ENCODE results near the gene BACE1.

BACE1 gene

GRCh38 chr11:117316197-117316961 lies at the start of gene BACE1:
Gene BACE1 (minus strand): TSS chr11:117316256. CDS start chr11:117315795, 461 bp downstream.
- Histone ChIP-seq H3K36me3 (ENCODE audit: insufficient read depth, low read length) (no peaks in the 10 kb centered on the region), H3K9ac (ENCODE audit: insufficient read length) (peak within 1 kb of the TSS; percentile 52), H3K27ac (no peak within 1 kb of the TSS), H3K9me3 (ENCODE audit: low read depth, low read length) (no peaks in the 10 kb centered on the region), H3K4me3 (peak within 1 kb of the TSS; percentile 87)
- TF ChIP-seq FOXP2 (optimal IDR thresholded peaks at IDR 0.05; ENCODE audit: control extremely low read depth, extremely low read length, insufficient read depth) (no peak), POLR2AphosphoS5 (IDR thresholded peaks at IDR 0.05; ENCODE audit: borderline replicate concordance, low read depth, low read length) (peak; percentile 34; the same call in 1 of the 2 replicates), EZH2 (IDR thresholded peaks at IDR 0.05) (no peak)
- no peak for DNase-seq (ENCODE audit: low read depth, low spot score)

- Histone ChIP-seq H3K27ac (no peak overlapping the region), H3K4me3 (no peak overlapping the region), H3K36me3 (ENCODE audit: insufficient read depth, low read length) (peaks cover 18% of the 10 kb centered on the region), H3K9ac (ENCODE audit: insufficient read length) (no peak overlapping the region), H3K9me3 (ENCODE audit: low read depth, low read length) (no peaks in the 10 kb centered on the region)
- no peak for TF ChIP-seq FOXP2 (optimal IDR thresholded peaks at IDR 0.05; ENCODE audit: control extremely low read depth, extremely low read length, insufficient read depth)
- DNase-seq (ENCODE audit: low read depth, low spot score) = no peak
Observed at GRCh38 chr11:117361432-117361831, 45.4 kb upstream of the BACE1 start.

GRCh38 chr11:117356126-117356890 lies 40.3 kb upstream of the BACE1 start:
- no peak overlapping the region for H3K27ac ChIP-seq
- TF ChIP-seq EZH2 (IDR thresholded peaks at IDR 0.05) = no peak
- no peak for TF ChIP-seq FOXP2 (optimal IDR thresholded peaks at IDR 0.05; ENCODE audit: control extremely low read depth, extremely low read length, insufficient read depth)
- no peak for TF ChIP-seq POLR2AphosphoS5 (IDR thresholded peaks at IDR 0.05; ENCODE audit: borderline replicate concordance, low read depth, low read length)
- no peaks in the 10 kb centered on the region; the same call in 1 of the 2 replicates for H3K36me3 ChIP-seq (ENCODE audit: insufficient read depth, low read length)
- H3K9me3 ChIP-seq (ENCODE audit: low read depth, low read length) = no peaks in the 10 kb centered on the region
- no peak overlapping the region for H3K9ac ChIP-seq (ENCODE audit: insufficient read length)
- no peak for DNase-seq (ENCODE audit: low read depth, low spot score)
- H3K4me3 ChIP-seq = no peak overlapping the region

- Histone ChIP-seq H3K27ac (no peak overlapping the region), H3K9me3 (ENCODE audit: low read depth, low read length) (no peaks in the 10 kb centered on the region), H3K9ac (ENCODE audit: insufficient read length) (no peak overlapping the region), H3K4me3 (no peak overlapping the region), H3K36me3 (ENCODE audit: insufficient read depth, low read length) (no peaks in the 10 kb centered on the region; the same call in 1 of the 2 replicates)
- no peak for DNase-seq (ENCODE audit: low read depth, low spot score)
- TF ChIP-seq POLR2AphosphoS5 (IDR thresholded peaks at IDR 0.05; ENCODE audit: borderline replicate concordance, low read depth, low read length) = no peak
- no peak for TF ChIP-seq FOXP2 (optimal IDR thresholded peaks at IDR 0.05; ENCODE audit: control extremely low read depth, extremely low read length, insufficient read depth)
- TF ChIP-seq EZH2 (IDR thresholded peaks at IDR 0.05) = no peak
Observed at GRCh38 chr11:117354550-117354949, 38.5 kb upstream of the BACE1 start.

GRCh38 chr11:117345039-117345438 lies 29.0 kb upstream of the BACE1 start:
- Histone ChIP-seq H3K36me3 (ENCODE audit: insufficient read depth, low read length) (peaks cover 5% of the 10 kb centered on the region; the same call in 1 of the 2 replicates), H3K4me3 (no peak overlapping the region), H3K9ac (ENCODE audit: insufficient read length) (no peak overlapping the region), H3K27ac (no peak overlapping the region), H3K9me3 (ENCODE audit: low read depth, low read length) (no peaks in the 10 kb centered on the region)
- DNase-seq (ENCODE audit: low read depth, low spot score) = no peak
- TF ChIP-seq POLR2AphosphoS5 (IDR thresholded peaks at IDR 0.05; ENCODE audit: borderline replicate concordance, low read depth, low read length) (no peak), FOXP2 (optimal IDR thresholded peaks at IDR 0.05; ENCODE audit: control extremely low read depth, extremely low read length, insufficient read depth) (no peak), EZH2 (IDR thresholded peaks at IDR 0.05) (no peak)

GRCh38 chr11:117337076-117337475 lies 21.0 kb upstream of the BACE1 start:
- Histone ChIP-seq H3K4me3 (no peak overlapping the region), H3K36me3 (ENCODE audit: insufficient read depth, low read length) (peaks cover 3% of the 10 kb centered on the region; the same call in 1 of the 2 replicates), H3K9ac (ENCODE audit: insufficient read length) (no peak overlapping the region), H3K27ac (no peak overlapping the region), H3K9me3 (ENCODE audit: low read depth, low read length) (no peaks in the 10 kb centered on the region)
- no peak for DNase-seq (ENCODE audit: low read depth, low spot score)
- TF ChIP-seq FOXP2 (optimal IDR thresholded peaks at IDR 0.05; ENCODE audit: control extremely low read depth, extremely low read length, insufficient read depth) = no peak
- no peak for TF ChIP-seq POLR2AphosphoS5 (IDR thresholded peaks at IDR 0.05; ENCODE audit: borderline replicate concordance, low read depth, low read length)
- TF ChIP-seq EZH2 (IDR thresholded peaks at IDR 0.05) = no peak

GRCh38 chr11:117335399-117335798 lies 19.3 kb upstream of the BACE1 start:
- Histone ChIP-seq H3K4me3 (no peak overlapping the region), H3K27ac (no peak overlapping the region), H3K9me3 (ENCODE audit: low read depth, low read length) (no peaks in the 10 kb centered on the region), H3K36me3 (ENCODE audit: insufficient read depth, low read length) (peaks cover 3% of the 10 kb centered on the region; the same call in 1 of the 2 replicates), H3K9ac (ENCODE audit: insufficient read length) (no peak overlapping the region)
- TF ChIP-seq EZH2 (IDR thresholded peaks at IDR 0.05) = no peak
- TF ChIP-seq POLR2AphosphoS5 (IDR thresholded peaks at IDR 0.05; ENCODE audit: borderline replicate concordance, low read depth, low read length) = no peak
- TF ChIP-seq FOXP2 (optimal IDR thresholded peaks at IDR 0.05; ENCODE audit: control extremely low read depth, extremely low read length, insufficient read depth) = no peak
- no peak for DNase-seq (ENCODE audit: low read depth, low spot score)

- Histone ChIP-seq H3K27ac (no peak overlapping the region), H3K36me3 (ENCODE audit: insufficient read depth, low read length) (peaks cover 3% of the 10 kb centered on the region; the same call in 1 of the 2 replicates), H3K4me3 (no peak overlapping the region), H3K9me3 (ENCODE audit: low read depth, low read length) (no peaks in the 10 kb centered on the region), H3K9ac (ENCODE audit: insufficient read length) (no peak overlapping the region)
- TF ChIP-seq POLR2AphosphoS5 (IDR thresholded peaks at IDR 0.05; ENCODE audit: borderline replicate concordance, low read depth, low read length) (no peak), EZH2 (IDR thresholded peaks at IDR 0.05) (no peak), FOXP2 (optimal IDR thresholded peaks at IDR 0.05; ENCODE audit: control extremely low read depth, extremely low read length, insufficient read depth) (no peak)
- no peak for DNase-seq (ENCODE audit: low read depth, low spot score)
Observed at GRCh38 chr11:117334896-117335295, 18.8 kb upstream of the BACE1 start.
